ENCODE results near the gene VPS37B.

VPS37B gene, protein sequence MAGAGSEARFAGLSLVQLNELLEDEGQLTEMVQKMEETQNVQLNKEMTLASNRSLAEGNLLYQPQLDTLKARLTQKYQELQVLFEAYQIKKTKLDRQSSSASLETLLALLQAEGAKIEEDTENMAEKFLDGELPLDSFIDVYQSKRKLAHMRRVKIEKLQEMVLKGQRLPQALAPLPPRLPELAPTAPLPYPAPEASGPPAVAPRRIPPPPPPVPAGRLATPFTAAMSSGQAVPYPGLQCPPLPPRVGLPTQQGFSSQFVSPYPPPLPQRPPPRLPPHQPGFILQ

GRCh38 chr12:122895704-122896636 is at the start of gene VPS37B:
Gene VPS37B (minus strand): TSS chr12:122896124. CDS start chr12:122896062, 62 bp downstream.
- peak within 1 kb of the TSS; percentile 63; the same call in 1 of the 2 replicates for H3K27ac ChIP-seq (ENCODE audit: extremely low read depth, low read depth, low read length)
- POLR2A ChIA-PET: no interaction called here
- TF ChIP-seq YY1 (tag by site-specific recombination; IDR thresholded peaks at IDR 0.05) (peak; percentile 73), ZSCAN4 (tag by site-specific recombination; IDR thresholded peaks at IDR 0.05) (0 out of 2 replicates have a peak, but pooled peaks have one; percentile 24), FEZF1 (tag by site-specific recombination; IDR thresholded peaks at IDR 0.05) (no peak), ZNF10 (tag by site-specific recombination; IDR thresholded peaks at IDR 0.05) (0 out of 2 replicates have a peak, but pooled peaks have one; percentile 46), ZNF394 (tag by site-specific recombination; IDR thresholded peaks at IDR 0.05; ENCODE audit: borderline replicate concordance) (peak; percentile 44; the same call in 1 of the 2 replicates), ZNF169 (tag by site-specific recombination; IDR thresholded peaks at IDR 0.05) (no peak), OVOL3 (tag by site-specific recombination; IDR thresholded peaks at IDR 0.05) (peak; percentile 10; the same call in 1 of the 2 replicates), ZNF776 (tag by site-specific recombination; IDR thresholded peaks at IDR 0.05; ENCODE audit: borderline replicate concordance) (no peak), ZBTB48 (tag by site-specific recombination; IDR thresholded peaks at IDR 0.05) (peak; percentile 70; the same call in 1 of the 2 replicates), ZNF596 (tag by site-specific recombination; IDR thresholded peaks at IDR 0.05) (no peak), ATF2 (tag by site-specific recombination; IDR thresholded peaks at IDR 0.05; ENCODE audit: low read depth) (peak; percentile 100), ZNF654 (tag by site-specific recombination; IDR thresholded peaks at IDR 0.05; ENCODE audit: low read depth) (no peak), ZEB2 (tag by site-specific recombination; IDR thresholded peaks at IDR 0.05) (peak; percentile 84), EGR2 (tag by site-specific recombination; IDR thresholded peaks at IDR 0.05; ENCODE audit: low read depth) (peak; percentile 76), ZNF202 (tag by site-specific recombination; IDR thresholded peaks at IDR 0.05; ENCODE audit: borderline replicate concordance) (no peak), KLF9 (tag by site-specific recombination; IDR thresholded peaks at IDR 0.05; ENCODE audit: low read depth) (no peak; the same call in 1 of the 2 replicates), ZNF560 (tag by site-specific recombination; IDR thresholded peaks at IDR 0.05; ENCODE audit: borderline replicate concordance) (no peak), OSR2 (tag by site-specific recombination; IDR thresholded peaks at IDR 0.05) (peak; percentile 30; the same call in 1 of the 2 replicates), ZNF785 (tag by site-specific recombination; IDR thresholded peaks at IDR 0.05) (no peak; the same call in 1 of the 2 replicates), ZNF670 (tag by site-specific recombination; IDR thresholded peaks at IDR 0.05; ENCODE audit: low read depth) (no peak)
- TF ChIP-seq, protein P1, sequence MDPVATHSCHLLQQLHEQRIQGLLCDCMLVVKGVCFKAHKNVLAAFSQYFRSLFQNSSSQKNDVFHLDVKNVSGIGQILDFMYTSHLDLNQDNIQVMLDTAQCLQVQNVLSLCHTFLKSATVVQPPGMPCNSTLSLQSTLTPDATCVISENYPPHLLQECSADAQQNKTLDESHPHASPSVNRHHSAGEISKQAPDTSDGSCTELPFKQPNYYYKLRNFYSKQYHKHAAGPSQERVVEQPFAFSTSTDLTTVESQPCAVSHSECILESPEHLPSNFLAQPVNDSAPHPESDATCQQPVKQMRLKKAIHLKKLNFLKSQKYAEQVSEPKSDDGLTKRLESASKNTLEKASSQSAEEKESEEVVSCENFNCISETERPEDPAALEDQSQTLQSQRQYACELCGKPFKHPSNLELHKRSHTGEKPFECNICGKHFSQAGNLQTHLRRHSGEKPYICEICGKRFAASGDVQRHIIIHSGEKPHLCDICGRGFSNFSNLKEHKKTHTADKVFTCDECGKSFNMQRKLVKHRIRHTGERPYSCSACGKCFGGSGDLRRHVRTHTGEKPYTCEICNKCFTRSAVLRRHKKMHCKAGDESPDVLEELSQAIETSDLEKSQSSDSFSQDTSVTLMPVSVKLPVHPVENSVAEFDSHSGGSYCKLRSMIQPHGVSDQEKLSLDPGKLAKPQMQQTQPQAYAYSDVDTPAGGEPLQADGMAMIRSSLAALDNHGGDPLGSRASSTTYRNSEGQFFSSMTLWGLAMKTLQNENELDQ (tag by site-specific recombination; IDR thresholded peaks at IDR 0.05; ENCODE audit: low read depth): no peak
- TF ChIP-seq, protein P2, sequence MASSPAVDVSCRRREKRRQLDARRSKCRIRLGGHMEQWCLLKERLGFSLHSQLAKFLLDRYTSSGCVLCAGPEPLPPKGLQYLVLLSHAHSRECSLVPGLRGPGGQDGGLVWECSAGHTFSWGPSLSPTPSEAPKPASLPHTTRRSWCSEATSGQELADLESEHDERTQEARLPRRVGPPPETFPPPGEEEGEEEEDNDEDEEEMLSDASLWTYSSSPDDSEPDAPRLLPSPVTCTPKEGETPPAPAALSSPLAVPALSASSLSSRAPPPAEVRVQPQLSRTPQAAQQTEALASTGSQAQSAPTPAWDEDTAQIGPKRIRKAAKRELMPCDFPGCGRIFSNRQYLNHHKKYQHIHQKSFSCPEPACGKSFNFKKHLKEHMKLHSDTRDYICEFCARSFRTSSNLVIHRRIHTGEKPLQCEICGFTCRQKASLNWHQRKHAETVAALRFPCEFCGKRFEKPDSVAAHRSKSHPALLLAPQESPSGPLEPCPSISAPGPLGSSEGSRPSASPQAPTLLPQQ (tag by site-specific recombination; IDR thresholded peaks at IDR 0.05): peak; percentile 76
- TF ChIP-seq, protein P3, sequence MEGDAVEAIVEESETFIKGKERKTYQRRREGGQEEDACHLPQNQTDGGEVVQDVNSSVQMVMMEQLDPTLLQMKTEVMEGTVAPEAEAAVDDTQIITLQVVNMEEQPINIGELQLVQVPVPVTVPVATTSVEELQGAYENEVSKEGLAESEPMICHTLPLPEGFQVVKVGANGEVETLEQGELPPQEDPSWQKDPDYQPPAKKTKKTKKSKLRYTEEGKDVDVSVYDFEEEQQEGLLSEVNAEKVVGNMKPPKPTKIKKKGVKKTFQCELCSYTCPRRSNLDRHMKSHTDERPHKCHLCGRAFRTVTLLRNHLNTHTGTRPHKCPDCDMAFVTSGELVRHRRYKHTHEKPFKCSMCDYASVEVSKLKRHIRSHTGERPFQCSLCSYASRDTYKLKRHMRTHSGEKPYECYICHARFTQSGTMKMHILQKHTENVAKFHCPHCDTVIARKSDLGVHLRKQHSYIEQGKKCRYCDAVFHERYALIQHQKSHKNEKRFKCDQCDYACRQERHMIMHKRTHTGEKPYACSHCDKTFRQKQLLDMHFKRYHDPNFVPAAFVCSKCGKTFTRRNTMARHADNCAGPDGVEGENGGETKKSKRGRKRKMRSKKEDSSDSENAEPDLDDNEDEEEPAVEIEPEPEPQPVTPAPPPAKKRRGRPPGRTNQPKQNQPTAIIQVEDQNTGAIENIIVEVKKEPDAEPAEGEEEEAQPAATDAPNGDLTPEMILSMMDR (tag by site-specific recombination; IDR thresholded peaks at IDR 0.05): no peak

More at GRCh38 chr12:122895704-122896636, at the start of gene VPS37B:
- CTCF ChIA-PET: interaction anchor here (0.9 to 1.1 kb wide), 3 partner anchors 10 to 25 kb away, joined by 3 to 5 read pairs (median 4); no protein-coding TSS in a partner anchor
- Histone ChIP-seq H3K9me3 (ENCODE audit: control insufficient read depth, insufficient read depth, low read depth, low read length) (no peaks in the 10 kb centered on the region), H3K36me3 (ENCODE audit: control insufficient read depth in 2 of 2, insufficient read depth in 1 of 2, low read length in 2 of 2) (no peaks in the 10 kb centered on the region), H3K4me1 (ENCODE audit: control insufficient read depth, insufficient read depth, low read length) (peaks cover 12% of the 10 kb centered on the region), H3K4me3 (ENCODE audit: low read depth, low read length) (peak within 1 kb of the TSS; percentile 67)

All from HEK293 (cell line).